ENCODE data around the gene KAZALD1. TPM values are rescaled to one million over a fixed set of nuclear protein-coding genes. Genes with fewer than 3 reads are reported as not detected.

The KAZALD1 gene
- total RNA-seq, 4 donors from 2014 or later: 1.0 to 4.0 (median 2.6) TPM

DNA sequence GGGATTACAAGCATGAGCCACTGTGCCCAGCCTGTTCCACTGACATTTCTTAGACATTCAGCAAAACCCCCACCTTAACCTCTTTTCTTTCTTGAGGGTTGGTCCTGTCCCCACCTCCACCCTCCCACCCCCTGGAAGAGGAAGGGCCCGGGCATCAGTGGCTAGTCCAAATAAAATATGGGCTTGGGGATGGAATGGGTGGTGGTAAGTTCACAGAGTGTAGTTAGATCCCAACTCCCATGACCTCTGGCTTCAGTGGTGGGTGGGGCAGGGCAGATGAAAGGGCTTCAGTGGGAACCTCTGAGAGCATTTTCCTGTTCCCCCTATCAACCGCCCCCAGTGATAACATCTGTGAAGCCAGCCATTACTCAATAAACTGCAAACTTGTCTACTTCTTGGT lies 20.9 kb upstream of the KAZALD1 start:
- TF ChIP-seq EP300 (IDR thresholded peaks at IDR 0.05) (no peak), POLR2AphosphoS5 (IDR thresholded peaks at IDR 0.05) (no peak), POLR2A (IDR thresholded peaks at IDR 0.05; ENCODE audit: low read depth) (no peak)
- TF ChIP-seq, protein P1, sequence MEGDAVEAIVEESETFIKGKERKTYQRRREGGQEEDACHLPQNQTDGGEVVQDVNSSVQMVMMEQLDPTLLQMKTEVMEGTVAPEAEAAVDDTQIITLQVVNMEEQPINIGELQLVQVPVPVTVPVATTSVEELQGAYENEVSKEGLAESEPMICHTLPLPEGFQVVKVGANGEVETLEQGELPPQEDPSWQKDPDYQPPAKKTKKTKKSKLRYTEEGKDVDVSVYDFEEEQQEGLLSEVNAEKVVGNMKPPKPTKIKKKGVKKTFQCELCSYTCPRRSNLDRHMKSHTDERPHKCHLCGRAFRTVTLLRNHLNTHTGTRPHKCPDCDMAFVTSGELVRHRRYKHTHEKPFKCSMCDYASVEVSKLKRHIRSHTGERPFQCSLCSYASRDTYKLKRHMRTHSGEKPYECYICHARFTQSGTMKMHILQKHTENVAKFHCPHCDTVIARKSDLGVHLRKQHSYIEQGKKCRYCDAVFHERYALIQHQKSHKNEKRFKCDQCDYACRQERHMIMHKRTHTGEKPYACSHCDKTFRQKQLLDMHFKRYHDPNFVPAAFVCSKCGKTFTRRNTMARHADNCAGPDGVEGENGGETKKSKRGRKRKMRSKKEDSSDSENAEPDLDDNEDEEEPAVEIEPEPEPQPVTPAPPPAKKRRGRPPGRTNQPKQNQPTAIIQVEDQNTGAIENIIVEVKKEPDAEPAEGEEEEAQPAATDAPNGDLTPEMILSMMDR (IDR thresholded peaks at IDR 0.05): no peak
- Histone ChIP-seq H3K27me3 (peaks cover 0 to 1% (median 0%) of the 10 kb centered on the region in 4 donors), H3K4me3 (no peak overlapping the region), H3K36me3 (peaks cover 24 to 46% (median 41%) of the 10 kb centered on the region in 4 donors), H3K4me1 (peaks cover 12 to 30% (median 27%) of the 10 kb centered on the region in 4 donors), H3K9me3 (no peaks in the 10 kb centered on the region), H3K27ac (replicated peaks in 1 of 4) (peak overlapping the region in 1 of 4 donors; percentile 85)
- WGBS: 39% methylated on average over 2 of the region's 2 CpGs
- no peak for DNase-seq (ENCODE audit: extremely low spot score)
- intact Hi-C loops (cut with DNase I): no loop called here

DNA sequence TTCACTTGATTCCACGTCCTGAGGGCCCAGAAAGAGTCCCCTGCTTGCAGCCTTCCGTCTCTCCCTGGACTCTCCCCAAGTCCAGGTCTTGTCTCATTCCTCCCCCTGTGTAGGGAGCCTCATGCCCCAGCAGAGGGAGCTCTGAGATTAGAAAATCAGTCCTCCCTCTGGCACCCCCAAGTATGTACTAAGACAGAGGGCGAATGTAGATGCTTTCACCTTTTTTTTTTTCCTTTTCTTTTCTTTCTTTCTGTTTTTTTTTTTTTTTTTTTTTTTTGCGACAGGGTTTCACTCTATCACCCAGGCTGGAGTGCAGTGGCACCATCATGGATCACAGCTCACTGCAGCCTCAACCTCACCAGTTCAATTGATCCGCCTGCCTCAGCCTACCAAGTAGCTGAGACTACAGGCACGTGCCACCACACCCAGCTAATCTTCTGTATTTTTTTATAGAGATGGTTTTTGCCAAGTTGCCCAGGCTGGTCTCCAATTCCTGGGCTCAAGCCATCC lies 20.5 kb upstream of the KAZALD1 start:
- H3K4me1 ChIP-seq: peaks cover 12 to 30% (median 27%) of the 10 kb centered on the region in 4 donors
- intact Hi-C loops (cut with DNase I): no loop called here
- TF ChIP-seq, protein P1 (IDR thresholded peaks at IDR 0.05): peak; percentile 84 to 90 (median 85)
- peak in 1 of 2 donors; percentile 65 for TF ChIP-seq POLR2AphosphoS5 (IDR thresholded peaks at IDR 0.05)
- no peak for TF ChIP-seq EP300 (IDR thresholded peaks at IDR 0.05)
- H3K27ac ChIP-seq (replicated peaks in 1 of 4): peak overlapping the region in 3 of 4 donors; percentile 85 to 91 (median 88)
- H3K4me3 ChIP-seq: no peak overlapping the region
- peaks cover 19 to 41% (median 36%) of the 10 kb centered on the region in 4 donors for H3K36me3 ChIP-seq
- peaks cover 0 to 6% (median 0%) of the 10 kb centered on the region in 4 donors for H3K27me3 ChIP-seq
- peak; percentile 96 for DNase-seq (ENCODE audit: extremely low spot score)
- H3K9me3 ChIP-seq: no peaks in the 10 kb centered on the region
- WGBS: 20% methylated on average over 6 of the region's 6 CpGs

- intact Hi-C loops (cut with DNase I): no loop called here
- peak overlapping the region; percentile 85 to 91 (median 87) for H3K27ac ChIP-seq (replicated peaks in 1 of 4)
- H3K4me1 ChIP-seq: peaks cover 12 to 30% (median 27%) of the 10 kb centered on the region in 4 donors
- WGBS: 69% methylated on average over 4 of the region's 4 CpGs
- TF ChIP-seq, protein P1 (IDR thresholded peaks at IDR 0.05): no peak
- TF ChIP-seq EP300 (IDR thresholded peaks at IDR 0.05) (no peak), POLR2A (IDR thresholded peaks at IDR 0.05; ENCODE audit: low read depth) (no peak), POLR2AphosphoS5 (IDR thresholded peaks at IDR 0.05) (no peak)
- peaks cover 0 to 14% (median 5%) of the 10 kb centered on the region in 4 donors for H3K27me3 ChIP-seq
- H3K36me3 ChIP-seq: peaks cover 11 to 33% (median 28%) of the 10 kb centered on the region in 4 donors
- H3K4me3 ChIP-seq: peak overlapping the region; percentile 56 to 63 (median 60)
- H3K9me3 ChIP-seq: no peaks in the 10 kb centered on the region
- DNase-seq (ENCODE audit: extremely low spot score): no peak
Observed at GRCh38 chr10:101042118-101042517, 19.7 kb upstream of the KAZALD1 start.

- Histone ChIP-seq H3K27ac (replicated peaks in 1 of 4) (peak overlapping the region; percentile 85 to 91 (median 87)), H3K4me3 (peak overlapping the region; percentile 56 to 63 (median 60)), H3K9me3 (no peaks in the 10 kb centered on the region), H3K36me3 (peaks cover 4 to 26% (median 21%) of the 10 kb centered on the region in 4 donors), H3K4me1 (peaks cover 12 to 30% (median 27%) of the 10 kb centered on the region in 4 donors), H3K27me3 (peaks cover 0 to 21% (median 11%) of the 10 kb centered on the region in 4 donors)
- intact Hi-C loops (cut with DNase I): no loop called here
- 8% methylated on average over 35 of the region's 40 CpGs for WGBS
- peak; percentile 29 for TF ChIP-seq POLR2A (IDR thresholded peaks at IDR 0.05; ENCODE audit: low read depth)
- peak; percentile 76 to 87 for TF ChIP-seq POLR2AphosphoS5 (IDR thresholded peaks at IDR 0.05)
- TF ChIP-seq EP300 (IDR thresholded peaks at IDR 0.05): no peak
- TF ChIP-seq, protein P1 (IDR thresholded peaks at IDR 0.05): no peak
- peak; percentile 99 for DNase-seq (ENCODE audit: extremely low spot score)
Observed at GRCh38 chr10:101042667-101043362, 19.0 kb upstream of the KAZALD1 start.
